ENCODE data around the gene PHOSPHO2.

PHOSPHO2 gene, protein sequence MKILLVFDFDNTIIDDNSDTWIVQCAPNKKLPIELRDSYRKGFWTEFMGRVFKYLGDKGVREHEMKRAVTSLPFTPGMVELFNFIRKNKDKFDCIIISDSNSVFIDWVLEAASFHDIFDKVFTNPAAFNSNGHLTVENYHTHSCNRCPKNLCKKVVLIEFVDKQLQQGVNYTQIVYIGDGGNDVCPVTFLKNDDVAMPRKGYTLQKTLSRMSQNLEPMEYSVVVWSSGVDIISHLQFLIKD

DNA sequence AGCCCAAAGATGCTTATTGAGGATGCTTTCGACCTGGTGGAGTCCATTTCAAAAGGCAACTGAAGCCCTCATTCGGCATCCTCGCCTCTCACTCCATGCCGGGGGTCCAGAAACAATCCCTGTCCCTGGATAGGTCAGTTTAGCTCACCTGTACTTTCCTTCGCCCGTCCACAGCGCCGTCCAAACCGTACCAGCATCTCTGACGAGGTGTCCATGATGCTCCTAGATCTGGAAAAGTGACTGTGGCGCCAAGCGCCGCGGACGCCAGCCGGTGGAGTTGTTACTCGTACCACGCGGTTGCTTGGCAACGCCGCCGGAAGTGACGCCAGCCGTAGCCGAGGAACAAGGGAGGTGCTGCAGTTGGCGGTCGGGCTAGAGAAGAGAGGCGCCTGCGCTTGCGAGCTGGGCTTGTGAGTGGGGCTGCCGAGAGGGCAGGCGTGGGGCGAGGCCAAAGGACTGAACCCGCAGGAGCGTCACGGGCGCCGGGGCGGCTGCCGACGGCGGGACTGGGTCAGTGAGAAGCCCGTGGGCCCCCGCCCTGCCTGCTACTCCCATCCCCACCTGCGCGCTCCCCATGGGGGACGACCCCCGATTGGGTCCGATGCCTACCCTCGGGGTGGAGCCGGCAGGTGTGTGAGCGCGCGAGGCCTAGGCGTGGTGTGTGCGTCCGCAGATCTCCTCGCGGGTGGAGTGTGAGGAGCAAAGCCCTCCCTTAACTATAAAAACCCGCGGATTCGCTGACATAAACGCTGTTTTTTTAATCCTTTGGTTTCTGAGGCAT, at the start of gene PHOSPHO2, which contains the start of gene CFAP210:
PHOSPHO2 (plus strand) TSS at position 357 of the 781 bp plus-strand sequence. CDS start 6,503 bp downstream, outside the sequence.
CFAP210 (minus strand) TSS at position 293 of the 781 bp plus-strand sequence; CDS start at position 215, 78 bp downstream.
- peak; percentile 96 to 97 for DNase-seq (ENCODE audit: low read depth in 2 of 2)

DNA sequence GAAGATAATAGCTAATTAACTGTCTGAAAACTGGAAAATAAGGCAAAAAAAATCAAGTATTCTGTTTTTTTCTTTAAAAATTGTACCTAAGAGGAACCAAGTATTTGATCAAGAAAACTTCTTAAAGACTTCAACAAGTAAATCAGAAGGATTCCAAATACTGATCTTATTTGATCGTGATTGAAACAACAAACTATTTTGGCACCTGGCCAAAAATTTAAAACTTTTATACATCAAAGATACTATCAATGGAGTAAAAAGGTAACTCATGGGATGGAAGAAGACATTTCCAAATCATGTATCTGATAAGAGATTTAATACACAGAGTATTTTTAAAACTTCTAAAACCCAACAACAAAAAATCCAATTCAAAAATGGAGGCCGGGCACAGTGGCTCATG, 46.8 kb upstream of the PHOSPHO2 start:
- no peak for DNase-seq (ENCODE audit: low read depth in 2 of 2)

DNA sequence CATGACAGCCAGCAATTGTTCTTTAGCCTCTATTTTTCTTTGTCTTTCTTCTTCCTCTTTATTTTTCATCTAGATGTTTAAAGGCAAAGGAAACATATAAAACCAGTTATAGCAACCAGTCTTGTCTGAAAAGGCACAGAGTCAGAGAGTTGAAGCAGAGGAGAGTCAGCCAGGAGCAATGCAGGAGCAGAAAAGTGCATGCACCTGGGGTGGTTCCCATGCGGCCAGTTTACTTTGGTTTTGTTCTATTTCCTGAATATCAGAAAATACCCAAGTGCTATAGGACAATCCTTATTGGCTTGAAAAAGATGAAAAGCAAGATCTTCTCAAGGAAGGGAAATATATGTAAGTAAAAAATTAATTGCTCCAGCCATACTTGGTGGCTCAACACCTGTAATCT, 45.0 kb upstream of the PHOSPHO2 start:
- DNase-seq (ENCODE audit: low read depth in 2 of 2), result no peak

DNA sequence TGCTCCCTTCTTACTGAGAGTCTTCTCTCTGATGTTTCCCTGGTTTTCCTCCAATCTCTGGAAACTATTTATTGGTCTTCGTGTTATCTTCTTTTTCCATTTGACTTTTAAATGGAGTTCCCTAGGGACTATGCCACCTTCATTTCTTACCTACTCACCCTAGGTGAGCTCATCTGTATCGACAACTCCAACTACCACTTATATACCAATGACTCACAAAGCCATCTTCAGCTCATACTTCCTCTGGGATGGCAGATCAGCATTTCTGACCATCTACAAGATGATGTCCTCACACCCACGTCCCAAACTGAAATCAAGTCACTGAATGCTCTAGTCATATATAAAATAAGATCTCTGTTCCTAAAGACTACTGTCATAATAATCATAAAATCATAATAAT, 40.6 kb upstream of the PHOSPHO2 start:
- DNase-seq (ENCODE audit: low read depth in 2 of 2), result no peak

DNA sequence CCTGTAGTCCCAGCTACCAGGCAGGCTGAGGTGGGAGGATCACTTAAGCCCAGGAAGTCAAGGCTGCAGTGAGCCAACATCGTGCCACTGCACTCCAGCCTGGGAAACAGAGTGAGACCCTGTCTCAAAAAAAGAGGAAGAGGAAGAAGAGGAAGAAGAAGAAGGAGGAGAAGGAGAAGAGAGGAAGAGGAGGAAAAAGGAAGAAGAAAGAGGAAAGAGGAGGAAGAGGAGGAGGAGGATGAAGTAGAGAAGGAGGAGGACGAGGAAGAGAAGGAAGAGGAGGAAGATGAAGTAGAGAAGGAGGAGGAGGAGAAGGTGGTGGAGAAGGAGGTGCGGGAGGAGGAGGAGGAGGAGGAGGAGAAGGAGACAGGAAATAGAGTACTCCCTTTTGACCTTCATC, 38.1 kb upstream of the PHOSPHO2 start:
- no peak for DNase-seq (ENCODE audit: low read depth in 2 of 2)

DNA sequence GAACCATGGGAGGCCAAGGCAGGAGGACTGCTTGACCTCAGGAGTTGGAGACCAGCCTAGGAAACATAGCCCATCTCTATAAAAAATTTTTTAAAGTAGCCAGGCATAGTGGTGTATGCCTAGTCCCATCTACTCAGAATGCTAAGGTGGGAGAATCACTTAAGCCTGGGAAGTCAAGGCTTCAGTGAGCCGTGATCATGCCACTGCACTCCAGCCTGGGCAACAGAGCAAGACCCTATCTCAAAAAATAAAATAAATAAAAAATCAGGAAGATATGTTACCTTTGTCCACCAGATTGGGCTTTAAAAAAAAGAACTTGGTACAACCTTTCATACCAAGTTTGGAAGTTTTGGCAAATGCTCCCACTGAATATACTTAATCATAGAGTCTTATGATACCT, 35.4 kb upstream of the PHOSPHO2 start:
- no peak for DNase-seq (ENCODE audit: low read depth in 2 of 2)

DNA sequence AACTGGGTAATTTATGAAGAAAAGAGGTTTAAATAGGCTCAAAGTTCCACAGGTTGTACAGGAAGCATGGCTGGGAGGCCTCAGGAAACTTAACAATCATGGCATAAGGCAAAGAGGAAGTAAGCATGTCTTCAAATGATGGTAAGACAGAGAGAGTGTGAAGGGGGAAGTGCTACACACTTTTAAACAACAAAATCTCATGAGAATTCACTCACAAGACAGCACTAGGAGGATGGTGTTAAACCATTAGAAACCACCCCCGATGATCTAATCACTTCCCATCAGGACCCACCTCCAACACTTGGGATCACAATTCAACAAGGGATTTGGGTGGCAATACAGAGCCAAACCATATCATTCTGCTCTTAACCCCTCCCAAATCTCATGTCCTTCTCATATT, 34.9 kb upstream of the PHOSPHO2 start:
- DNase-seq (ENCODE audit: low read depth in 2 of 2), result no peak

DNA sequence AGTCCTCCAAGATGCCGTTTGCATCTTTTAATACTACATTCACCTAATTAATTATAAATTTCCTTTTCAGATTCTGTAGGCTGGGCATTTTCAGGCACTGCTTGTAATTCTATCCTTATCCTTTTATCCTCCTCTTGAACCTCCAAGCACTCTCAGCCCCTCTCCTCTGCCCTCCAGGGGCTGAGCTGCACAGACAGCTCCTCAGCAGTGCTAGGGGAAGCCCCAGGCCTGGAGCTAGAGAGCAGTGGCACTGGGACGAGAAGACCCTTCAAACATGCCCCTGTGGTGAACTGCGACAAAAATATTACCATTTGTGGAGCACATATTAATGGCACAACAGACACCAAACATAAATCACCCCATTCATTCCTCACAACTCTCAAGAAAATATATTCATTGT, 33.0 kb upstream of the PHOSPHO2 start:
- DNase-seq (ENCODE audit: low read depth in 2 of 2), result no peak

DNA sequence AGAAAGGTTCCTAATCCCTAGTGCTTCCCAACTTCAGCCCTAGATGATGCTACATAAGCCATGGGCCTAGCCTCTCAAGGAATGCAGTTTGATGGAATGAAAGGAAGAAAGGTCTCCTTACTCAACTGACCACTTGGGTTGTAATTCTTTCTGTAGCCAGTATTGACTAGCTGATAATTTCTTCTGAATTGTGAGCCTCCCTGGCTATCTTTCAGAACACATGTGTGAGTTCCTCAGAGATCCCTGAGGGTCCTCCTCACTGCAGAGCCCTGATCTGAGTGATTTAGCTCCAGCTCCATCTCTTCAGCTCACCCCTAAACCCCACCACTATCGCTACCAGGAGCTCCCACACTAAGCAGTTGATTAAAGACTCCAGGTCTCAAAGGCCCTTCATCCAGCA, 31.5 kb upstream of the PHOSPHO2 start:
- DNase-seq (ENCODE audit: low read depth in 2 of 2), result no peak

DNA sequence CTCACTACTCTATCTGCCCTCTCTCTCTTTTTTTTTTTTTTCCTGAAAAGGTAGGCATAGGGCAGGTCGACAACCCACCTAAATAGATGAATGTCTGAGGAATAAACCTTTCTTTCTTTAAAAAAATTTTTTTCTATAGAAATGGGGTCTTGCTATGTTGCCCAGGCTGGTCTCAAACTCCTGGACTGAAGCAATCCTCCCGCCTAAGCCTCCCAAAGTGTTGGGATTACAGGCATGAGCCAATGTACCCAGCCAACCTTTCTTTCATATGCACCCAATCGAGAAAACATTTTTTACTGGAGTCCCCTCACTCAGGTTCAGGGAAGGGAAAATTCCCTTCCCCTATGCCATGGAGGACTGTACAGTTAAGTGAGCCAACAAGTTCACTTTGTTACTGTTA, 31.0 kb upstream of the PHOSPHO2 start:
- no peak for DNase-seq (ENCODE audit: low read depth in 2 of 2)

DNA sequence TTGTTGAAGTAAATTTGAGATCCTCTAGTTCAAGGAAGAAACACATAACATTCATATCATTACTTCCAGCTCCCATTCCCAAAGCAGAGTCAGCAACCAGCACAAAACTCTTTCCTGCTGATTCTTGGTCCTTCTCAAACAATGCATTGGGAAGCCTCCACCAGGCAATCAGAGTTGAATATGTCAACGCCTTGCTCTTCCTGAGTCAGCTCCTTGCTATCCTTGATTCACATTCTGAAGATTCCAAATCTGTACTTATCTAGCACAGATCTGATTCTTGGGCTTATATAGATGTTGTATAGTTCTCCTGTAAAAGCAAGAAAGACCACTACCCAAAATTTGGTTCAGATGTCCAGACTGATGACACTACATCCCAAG, 29.7 kb upstream of the PHOSPHO2 start:
- no peak for DNase-seq (ENCODE audit: low read depth in 2 of 2)

DNA sequence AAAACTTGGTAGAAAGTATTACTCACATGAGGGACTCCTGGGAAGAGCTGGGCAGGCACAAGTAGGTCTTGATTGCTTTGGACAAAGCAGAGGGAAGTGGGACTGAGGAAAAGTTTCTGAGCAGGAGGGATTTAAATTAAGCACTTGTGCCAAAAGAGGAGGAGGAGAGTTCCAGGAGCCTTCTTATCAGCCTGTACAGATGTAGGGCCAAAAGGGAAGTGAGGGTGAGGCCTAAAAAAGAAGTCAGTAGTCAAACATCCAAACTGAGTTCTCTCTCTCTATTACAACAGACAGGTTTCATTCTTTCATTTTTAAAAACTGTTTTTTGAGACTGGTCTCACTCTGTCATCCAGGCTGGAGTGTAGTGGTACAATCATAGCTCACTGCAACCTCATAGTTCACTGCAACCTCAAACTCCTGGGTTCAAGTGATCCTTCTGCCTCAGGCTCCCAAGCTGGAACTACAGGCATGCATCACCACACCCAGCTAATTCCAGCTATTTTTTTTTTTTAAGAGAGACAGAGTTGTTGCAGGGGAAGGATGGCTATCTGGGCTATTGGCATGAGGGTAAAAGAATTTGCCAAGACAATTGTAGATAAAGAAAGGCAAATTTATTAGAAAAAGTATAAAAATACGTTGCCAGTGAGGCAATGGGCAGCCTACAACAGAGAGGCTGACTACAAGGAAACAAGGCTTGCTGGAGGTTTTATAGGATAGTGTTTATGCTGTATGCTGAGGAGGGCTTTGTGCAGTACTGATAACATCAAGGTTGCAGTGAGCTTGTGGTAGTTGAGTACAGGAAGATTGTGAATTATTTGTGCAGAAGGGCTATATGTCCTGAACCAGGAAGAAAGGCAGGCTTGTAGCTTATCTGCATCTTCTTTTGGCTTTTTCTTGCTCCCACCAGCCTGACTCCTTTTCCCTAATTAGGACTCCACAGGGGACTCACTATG, 29.0 kb upstream of the PHOSPHO2 start:
- no peak for DNase-seq (ENCODE audit: low read depth in 2 of 2)

DNA sequence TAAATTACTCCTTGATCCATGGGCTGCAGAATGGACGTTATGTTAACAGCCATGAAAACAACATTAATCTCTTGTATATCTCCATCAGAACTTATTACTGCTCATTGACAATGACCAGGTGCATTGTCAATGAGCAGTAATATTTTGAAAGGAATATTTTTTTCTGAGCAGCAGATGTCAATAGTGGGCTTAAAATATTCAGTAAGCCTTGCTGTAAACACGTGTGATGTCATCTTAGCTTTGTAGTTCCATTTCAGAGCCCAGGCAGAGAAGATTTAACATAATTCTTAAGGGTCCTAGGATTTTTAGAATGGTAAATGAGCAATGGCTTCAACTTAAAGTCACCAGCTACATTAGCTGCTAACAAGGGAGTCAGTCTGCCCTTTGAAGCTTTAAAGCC, 26.7 kb upstream of the PHOSPHO2 start:
- DNase-seq (ENCODE audit: low read depth in 2 of 2), result no peak

DNA sequence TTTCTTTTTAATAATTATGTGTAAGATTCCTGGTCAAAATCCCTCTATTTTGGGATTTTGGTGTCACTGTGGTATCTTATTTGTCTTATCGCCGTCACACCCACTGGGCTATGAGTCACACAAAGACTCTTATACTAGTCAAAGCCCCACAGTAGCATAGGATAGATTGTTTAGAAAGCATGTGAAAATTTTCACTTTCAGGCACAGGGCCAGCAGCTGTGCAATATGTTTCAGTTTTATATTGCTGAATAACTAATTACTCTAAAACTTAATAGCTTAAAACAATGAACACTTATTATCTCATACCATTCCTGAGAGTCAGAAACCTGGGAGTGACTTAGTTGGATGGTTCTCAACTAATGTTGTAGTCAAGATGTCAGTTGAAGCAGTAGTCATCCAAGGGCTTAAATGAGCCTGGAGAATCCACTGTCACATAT, 24.0 kb upstream of the PHOSPHO2 start:
- no peak for DNase-seq (ENCODE audit: low read depth in 2 of 2)

DNA sequence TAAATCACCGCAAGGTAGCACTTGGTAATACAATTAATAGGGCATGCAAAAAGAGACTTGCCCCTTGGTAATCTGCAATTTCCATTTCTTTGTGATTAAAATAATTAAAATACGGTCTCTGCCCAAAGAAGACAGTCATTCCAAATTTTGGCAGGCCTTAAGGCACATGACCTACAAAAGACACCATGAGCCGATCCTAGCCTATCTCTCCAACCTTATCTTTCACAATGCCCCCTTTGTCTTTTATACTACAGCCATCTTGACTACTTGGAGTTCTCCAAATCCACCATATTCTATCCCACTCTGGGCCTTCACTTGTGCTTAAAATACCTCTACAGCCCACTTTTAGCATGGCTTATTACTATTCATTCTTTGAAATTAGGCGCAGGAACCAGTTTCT, 23.3 kb upstream of the PHOSPHO2 start:
- DNase-seq (ENCODE audit: low read depth in 2 of 2), result no peak

DNA sequence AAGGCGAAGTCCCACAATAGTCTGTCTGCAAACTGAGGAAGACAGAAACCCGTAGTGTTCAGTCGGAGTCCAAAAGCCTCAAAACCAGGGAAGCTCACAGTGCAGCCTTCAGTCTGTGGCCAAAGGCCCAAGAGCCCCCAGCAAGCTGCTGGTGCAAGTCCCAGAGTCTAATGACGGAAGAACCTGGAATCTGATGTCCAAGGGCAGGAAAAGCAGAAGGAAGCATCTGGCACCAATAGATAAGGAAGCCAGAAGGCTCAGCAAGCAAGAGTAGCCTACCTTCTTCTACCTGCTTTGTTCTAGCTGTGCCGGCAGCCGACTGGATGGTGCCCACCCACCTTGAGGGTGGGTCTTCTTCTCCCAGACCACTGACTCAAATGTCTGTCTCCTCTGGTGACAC, 21.9 kb upstream of the PHOSPHO2 start:
- no peak for DNase-seq (ENCODE audit: low read depth in 2 of 2)

DNA sequence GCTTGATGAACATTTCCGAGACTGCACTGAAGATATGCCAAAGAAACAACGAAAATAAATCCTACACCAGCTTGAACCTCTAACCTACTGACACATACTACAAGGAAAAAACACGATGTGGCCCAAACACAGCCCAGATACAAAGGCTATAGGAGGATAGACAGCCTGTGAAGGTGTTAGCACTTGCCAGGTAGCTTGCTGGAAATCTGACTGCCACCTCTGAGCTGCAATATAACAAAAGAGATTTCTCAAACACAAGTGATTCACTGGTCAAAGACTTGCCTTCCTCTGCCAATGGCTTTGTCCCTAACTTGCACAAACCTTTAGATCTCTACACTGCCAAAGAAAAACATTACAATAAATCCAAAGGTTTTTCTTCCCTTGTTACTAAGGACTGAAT, 21.2 kb upstream of the PHOSPHO2 start:
- DNase-seq (ENCODE audit: low read depth in 2 of 2), result no peak

DNA sequence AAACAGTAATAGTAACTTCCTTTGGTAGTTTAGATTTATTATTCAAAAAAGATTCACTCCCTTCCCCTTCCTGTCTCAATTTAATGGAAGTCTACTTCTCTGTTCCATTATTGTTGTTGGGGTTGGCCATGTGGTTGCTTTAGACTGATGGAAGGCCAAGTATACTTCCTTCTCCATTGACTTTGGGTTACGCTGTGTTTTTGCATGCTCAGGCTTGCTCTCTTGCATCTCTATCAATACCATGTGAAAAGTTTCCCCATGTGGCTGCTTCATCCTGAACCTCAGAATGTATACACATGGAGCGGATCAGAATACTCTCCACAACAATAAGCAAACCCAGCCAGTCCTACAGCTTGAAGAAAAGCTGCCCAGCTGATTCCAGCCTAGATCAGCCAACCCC, 20.3 kb upstream of the PHOSPHO2 start:
- DNase-seq (ENCODE audit: low read depth in 2 of 2), result no peak

DNA sequence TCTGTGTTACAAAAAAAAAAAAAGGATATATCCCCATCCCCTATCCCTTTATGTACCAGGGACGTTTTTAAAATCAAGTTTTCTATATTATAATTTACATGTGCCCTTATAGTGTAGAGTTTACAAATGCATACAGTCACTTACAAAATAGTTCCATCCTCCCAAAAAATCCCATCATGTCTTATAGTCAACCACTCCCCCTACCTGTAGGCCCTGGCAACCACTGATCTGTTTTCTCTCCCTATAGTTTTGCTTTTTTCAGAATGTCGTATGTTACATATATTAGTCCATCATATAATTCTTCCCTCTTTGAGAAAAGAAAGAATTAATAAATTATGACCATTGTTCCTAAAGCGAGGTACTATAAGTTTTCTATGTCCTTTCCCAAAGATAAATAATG, 17.9 kb upstream of the PHOSPHO2 start:
- DNase-seq (ENCODE audit: low read depth in 2 of 2), result no peak

DNA sequence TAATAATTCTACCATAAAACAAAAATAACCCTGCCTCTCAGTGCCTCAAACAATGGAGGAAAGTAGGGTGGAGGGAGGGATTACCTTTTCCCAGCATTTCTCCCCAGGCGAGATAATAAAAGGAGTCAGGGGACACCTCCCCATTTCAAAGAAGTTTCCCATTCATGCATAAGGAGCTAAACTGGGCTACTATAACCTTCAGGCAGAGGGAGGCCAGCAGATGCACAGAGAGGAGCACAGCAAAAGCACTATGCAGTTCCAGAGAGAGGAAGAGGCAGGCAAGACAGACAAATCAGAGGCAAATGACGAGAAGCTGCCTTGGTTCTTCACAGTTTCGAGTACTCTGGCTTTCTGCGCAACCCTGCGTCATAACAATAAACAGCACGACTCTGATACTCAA, 17.4 kb upstream of the PHOSPHO2 start:
- DNase-seq (ENCODE audit: low read depth in 2 of 2), result no peak

DNA sequence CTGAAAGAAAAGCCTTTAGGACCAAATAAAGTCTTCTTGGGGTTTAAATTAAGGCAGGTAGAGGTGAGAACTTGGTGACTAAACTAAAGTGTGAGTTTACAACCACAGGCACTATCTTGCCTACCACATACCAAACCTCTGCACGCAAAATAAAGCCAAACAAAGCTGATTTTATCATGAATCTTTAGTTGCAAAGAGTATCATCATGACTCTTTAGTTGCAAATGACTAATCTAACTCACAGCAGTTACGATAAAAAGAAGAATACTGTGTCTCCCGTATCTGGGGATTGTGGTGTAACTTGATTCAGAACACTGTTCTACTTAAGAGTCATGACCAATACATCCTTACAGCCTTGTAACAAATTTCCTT, 11.2 kb upstream of the PHOSPHO2 start:
- no peak for DNase-seq (ENCODE audit: low read depth in 2 of 2)

DNA sequence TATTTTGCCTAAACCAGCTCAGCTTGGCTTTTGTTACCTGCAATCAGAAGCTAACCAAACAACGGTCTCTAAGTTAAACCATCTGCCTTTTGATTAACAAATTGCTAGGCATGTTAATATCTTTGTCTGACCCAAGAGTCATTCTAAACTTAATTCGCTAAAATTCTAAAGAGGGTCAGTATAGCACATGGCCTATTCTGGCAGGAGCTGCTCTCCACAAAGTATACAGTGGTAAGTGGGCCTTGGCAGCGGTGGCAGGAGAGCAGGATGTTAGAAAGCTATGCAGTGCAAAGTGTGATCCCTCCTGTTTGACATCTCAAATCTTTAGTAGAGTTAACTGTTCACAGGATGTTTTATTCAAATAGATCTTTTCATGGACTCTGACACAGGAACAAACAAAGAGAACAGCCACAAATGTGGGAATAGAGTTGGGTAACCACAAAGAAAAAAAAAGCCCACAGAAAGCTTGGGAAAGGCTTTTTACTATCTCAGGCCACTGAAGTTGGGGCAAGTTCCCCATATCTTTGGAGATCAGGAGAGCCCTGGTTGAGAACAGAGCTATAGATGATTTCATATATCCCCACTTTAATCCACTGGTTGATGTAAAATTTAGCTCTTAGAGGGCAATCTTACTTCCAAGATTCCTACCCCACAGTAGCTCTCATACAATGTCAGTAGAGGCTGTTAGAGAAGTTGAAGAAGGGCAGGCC, 10.7 kb upstream of the PHOSPHO2 start:
- no peak for DNase-seq (ENCODE audit: low read depth in 2 of 2)

All from stimulated activated CD4-positive, alpha-beta T cell treated with anti-CD3 and anti-CD28 coated beads, Interleukin-1b, Interleukin-23, amount 100 ng/mL, for 4 hours (primary cell).